ENCODE data around the gene DUSP2.

Gene DUSP2

DNA sequence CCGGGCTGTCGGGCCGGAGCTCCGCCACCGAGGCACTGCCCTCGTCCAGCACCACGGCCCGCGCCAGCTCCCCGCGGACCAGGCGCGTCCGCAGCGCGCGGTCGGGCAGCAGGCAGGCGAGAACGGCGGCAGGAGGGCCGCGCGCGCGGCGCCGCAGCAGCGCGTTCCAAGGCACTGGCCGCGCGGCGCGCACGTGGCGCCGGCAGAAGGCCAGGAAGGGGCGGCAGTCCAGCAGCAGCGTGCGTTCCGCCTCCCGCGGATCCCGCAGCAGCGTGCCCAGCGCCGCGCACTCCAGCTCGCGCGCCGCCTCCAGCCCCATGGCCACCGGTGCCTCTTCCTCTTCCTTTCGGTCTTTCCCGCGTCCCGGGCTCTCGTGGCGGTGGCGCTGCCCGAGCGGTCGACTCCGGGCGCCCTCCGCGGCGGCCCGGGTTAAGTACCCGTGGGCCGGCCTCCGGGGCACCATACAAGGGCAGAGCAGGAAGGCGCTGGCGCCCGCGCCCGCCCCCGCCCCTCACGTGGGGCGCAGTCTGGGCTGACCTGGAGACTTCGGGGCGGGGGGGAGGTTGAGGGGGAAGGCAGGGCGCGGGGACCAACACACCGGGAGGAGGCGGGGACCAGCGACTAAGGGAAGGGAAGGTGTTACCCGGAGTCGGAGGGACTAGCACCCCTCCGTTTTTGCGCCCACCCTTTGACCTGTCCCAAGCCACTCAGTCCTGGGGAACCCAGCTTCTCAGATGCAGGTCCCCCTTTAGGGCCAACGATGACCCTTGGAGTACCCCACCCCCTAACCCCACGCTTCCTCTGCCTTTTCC, at the start of gene DUSP2:
Gene DUSP2 (minus strand): TSS at position 405 of the 812 bp plus-strand sequence. CDS start 86 bp downstream, at position 319.
- no peak for DNase-seq (ENCODE audit: low read depth)

DNA sequence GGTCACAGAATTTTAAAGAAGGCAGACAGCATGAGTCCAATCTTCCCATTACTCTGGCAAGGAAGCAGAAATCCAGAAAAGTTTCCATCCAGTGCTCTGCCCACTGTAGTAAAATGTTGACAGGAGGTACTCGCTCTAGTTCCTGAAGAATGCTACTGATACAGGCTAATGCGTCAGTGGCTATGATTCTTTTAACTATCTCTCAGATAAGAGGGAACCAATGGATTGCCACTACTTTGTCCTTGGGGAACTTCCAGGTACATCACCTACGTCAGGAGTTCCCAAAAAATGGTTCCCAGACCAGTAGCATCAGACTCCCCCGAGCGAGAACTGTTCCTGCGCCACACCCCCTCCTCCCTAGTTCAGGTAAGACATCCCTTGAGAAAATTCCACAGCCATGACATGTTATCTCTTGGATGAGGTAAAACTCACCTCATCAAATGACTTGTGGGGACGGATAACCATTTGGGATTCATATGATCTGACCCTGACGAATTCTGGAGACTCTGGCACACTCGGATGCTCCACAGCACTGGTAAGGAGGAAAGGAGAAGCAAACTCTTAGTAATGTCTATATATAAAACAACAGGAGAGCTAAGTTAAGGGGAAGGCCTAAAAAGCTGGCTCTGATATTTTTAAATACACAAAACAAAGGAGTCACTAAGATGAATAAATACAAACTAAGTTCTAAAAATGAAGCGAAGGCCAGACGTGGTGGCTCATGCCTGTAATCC, 46.9 kb upstream of the DUSP2 start:
- no peak for DNase-seq (ENCODE audit: low read depth)

GRCh38 chr2:96188821-96189526, 43.7 kb upstream of the DUSP2 start:
- no peak for DNase-seq (ENCODE audit: low read depth)

- DNase-seq (ENCODE audit: low read depth): no peak
Observed at GRCh38 chr2:96186562-96186961, 41.3 kb upstream of the DUSP2 start.

DNA sequence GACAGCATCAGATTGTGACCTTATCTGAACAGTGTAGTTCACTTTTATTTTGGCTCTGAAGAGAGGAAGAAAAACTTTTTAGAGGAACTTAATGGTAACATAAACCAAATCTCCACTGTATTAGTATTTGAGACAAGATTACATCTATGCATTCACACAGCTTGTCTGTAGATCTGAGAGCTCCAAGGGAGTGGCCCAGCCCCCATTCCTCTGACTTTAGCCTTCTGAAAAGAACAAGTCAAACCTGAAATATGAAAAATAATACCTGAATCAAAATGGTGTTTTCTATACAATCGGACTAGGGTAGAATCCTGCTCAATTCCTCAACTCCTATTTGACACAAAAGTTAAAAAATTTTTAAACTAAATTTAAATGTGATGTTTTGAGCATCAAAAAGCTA, 40.3 kb upstream of the DUSP2 start:
- DNase-seq (ENCODE audit: low read depth): no peak

- DNase-seq (ENCODE audit: low read depth): no peak
Observed at GRCh38 chr2:96184989-96185388, 39.7 kb upstream of the DUSP2 start.

DNA sequence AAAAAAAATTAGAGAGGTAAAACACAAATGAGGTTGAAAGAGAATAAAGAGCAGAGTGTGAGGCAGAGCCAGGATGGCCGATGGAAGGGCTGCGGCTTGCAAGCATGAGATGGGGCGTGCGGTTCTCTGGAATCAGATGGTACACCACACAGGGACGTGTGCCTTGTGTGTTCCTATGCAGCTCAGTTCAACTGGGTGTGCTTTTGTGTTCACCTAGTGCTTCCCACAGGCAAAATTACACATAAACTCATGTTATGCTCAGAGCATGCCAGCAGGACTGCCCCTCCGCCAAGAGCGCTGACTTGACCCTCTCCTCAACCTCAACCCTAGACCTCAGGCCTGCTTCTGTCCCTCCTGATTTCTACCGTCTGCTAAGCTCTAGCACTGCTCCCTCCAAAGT, 38.9 kb upstream of the DUSP2 start:
- DNase-seq (ENCODE audit: low read depth): no peak

DNA sequence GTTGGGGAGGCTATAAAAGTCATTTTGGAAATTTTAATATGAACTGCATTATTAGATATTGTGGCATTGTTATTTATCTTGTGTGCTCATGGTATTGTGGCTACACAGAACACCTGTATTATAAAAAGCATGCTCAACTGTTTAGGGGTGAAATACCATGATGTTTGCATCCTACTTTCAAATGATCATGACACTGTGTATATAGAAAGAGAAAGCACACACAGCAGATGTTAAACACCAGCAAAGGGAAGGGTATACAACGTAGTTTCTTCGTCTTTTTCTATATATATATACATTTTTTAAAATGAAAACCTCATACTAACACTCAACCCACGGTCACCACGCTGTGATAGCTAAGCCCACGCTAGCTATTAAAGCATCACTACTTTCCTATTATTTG, 36.3 kb upstream of the DUSP2 start:
- no peak for DNase-seq (ENCODE audit: low read depth)

DNA sequence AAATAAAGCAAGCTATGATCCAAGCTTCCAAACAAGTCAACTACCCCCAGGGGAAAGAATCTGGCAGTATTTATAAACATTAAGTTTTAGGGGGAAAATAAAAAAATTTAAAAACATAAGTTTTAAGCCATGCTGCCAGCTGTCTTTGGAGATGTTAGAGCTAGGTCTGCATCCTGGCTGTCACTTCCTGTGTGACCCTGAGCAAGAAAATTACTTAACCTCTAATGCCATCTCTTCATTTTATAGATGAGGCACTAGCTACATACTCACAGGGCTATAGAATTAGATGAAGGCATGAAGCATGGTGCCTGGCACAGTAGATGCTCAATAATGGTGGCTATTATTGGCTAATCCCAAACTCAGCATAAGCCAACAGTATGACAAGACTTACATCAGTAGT, 35.3 kb upstream of the DUSP2 start:
- no peak for DNase-seq (ENCODE audit: low read depth)

DNA sequence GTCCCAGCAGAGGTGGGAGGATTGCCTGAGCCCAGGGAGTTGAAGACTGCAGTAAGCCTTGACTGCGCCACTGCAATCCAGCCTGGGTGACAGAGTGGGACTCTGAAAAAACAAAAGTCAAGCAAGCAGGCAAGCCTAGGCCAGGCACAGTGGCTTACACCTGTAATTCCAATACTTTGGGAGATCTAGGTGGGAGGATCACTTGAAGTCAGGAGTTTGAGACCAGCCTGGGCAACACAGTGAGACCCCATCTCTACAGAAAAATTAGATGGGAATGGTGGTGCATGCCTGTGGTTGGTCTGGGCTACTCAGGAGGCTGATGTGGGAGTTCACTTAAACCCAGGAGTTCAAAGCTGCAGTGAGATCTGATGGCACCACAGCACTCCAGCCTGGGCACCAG, 34.8 kb upstream of the DUSP2 start:
- DNase-seq (ENCODE audit: low read depth): no peak

DNA sequence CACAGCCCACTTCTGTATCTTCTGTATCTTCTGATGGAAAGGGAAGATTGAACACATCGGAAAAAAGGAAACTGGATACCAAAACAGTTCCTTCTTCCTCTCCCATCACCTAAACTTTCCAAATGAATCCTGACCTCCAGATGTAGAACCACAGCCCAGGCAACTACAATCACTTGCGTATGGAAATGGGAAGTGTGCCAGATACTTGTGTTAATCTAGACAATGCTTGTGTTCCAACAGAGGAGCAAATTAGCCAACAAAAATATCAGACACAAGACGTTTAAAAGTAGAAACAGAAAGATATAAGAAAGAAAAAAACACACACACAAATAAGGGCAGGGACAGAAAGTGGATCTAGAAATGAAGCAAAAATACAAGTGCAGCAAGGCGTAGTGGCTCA, 31.4 kb upstream of the DUSP2 start:
- DNase-seq (ENCODE audit: low read depth): no peak

DNA sequence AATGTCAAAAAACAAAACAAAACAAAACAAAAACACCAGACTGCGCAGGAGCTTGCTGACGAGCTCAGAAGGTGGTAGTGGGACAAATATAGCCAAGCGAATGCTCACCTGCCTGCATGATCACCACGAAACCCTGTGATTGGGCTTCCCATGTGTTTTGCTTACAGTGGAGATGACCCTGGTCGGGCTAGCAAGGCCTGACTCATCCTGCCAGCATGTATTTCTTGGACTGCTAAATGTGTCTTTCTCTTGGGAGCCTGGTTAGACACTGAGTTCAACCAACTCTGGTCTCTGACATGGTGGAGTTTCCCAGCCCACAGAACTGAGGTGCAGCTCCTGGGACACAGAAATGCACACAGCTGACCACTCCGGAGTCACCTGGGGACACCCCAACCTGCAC, 30.7 kb upstream of the DUSP2 start:
- no peak for DNase-seq (ENCODE audit: low read depth)

- DNase-seq (ENCODE audit: low read depth): no peak
Observed at GRCh38 chr2:96174251-96175144, 29.3 kb upstream of the DUSP2 start.

DNA sequence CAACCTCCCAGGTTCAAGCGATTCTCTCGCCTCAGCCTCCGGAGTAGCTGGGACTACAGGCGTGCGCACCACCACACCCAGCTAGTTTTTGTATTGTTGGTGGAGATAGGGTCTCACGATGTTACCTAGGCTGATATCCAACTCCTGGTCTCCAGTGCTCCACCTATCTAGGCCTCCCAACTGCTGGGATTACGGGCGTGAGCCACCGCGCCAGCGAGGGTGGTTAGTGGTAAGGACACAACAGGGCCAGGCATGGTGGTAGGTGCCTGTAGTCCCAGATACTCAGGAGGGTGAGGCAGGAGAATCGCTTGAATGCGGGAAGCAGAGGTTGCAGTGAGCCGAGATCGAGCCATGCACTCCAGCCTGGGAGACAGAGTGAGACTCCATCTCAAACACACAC, 26.6 kb upstream of the DUSP2 start:
- DNase-seq (ENCODE audit: low read depth): no peak

GRCh38 chr2:96170626-96171025, 25.4 kb upstream of the DUSP2 start:
- no peak for DNase-seq (ENCODE audit: low read depth)

DNA sequence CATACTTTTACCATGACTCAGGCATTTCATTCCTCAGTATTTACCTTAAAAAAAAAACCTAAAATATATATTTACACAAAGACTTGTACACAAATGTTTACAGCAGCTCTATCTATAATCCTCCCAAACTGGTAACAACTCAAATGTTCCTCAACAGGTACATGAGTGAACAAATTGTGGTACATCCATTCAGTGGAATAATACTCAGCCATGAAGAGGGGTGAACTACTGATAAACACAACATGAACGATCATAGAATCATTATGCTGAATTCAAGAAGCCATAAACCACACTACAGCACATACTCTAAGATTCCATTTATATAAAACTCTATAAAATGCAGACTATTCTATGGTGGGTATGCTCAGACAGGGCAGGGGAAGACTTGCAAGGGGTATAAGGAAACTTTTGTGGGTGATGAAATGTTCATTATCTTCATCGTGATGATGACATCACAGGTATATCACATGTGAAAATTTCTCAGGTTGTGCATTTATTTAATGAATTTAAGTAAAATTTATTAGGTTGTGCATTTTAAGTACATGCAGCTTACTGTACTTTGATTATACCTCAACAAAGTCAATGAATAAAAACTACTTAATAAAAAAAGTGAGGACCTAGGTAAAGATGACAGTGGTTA, 24.7 kb upstream of the DUSP2 start:
- DNase-seq (ENCODE audit: low read depth): no peak

GRCh38 chr2:96167407-96168013, 22.3 kb upstream of the DUSP2 start:
- no peak for DNase-seq (ENCODE audit: low read depth)

GRCh38 chr2:96164459-96165184, 19.4 kb upstream of the DUSP2 start:
- no peak for DNase-seq (ENCODE audit: low read depth)

- no peak for DNase-seq (ENCODE audit: low read depth)
Observed at GRCh38 chr2:96163768-96164429, 18.7 kb upstream of the DUSP2 start.

DNA sequence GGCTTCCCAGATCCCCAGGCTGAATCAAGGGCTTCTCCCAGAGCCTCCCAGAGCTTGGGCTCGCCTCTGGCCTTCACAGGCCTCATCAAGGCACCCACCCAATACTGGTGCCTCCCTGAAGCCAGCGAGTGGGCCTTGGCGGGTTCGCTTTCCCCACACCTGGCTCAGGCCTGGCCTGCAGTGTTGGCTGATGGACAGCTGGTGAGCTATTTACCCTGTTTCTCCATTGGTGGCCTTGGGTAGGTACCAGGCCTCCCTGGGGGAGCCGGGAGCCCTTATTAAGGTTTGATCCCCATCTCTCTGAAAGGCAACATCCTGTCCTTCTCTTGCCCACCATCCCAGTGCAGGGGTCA, 18.2 kb upstream of the DUSP2 start:
- DNase-seq (ENCODE audit: low read depth): no peak

Measured in non-pigmented ciliary epithelial cell (primary cell).